NCI-H187 (cell line): Measurements from ENCODE around the gene HTR3E.

Experiments used
- DNase-seq, 2 experiments: peaks; one replicate each; lab custom pipeline; 2025; lab: John Stamatoyannopoulos, UW

HTR3E gene

GRCh38 chr3:184156522-184156955 lies 59.7 kb downstream of the HTR3E start:
- no peak for DNase-seq
